ENCODE results near the gene DDX6.

DNA sequence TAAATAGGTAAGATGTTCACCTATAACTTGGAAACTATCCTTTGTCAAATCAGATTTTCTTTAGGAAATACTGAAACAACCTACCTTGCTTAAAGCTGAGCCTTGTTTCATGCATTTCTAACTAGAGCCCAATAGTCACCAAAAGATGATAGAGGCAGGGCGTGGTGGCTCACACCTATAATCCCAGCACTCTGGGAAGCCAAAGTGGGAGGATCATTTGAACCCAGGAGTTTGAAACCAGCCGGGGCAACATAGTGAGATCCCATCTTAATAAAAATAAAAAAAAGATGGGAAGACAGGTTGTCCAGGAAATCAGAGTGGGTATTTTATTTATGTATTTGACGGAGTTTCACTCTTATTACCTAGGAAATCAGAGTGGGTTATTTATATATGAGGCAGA is 38.3 kb downstream of the DDX6 start:
- no peak for TF ChIP-seq POLR2A (IDR thresholded peaks at IDR 0.05)
- TF ChIP-seq, protein P1, sequence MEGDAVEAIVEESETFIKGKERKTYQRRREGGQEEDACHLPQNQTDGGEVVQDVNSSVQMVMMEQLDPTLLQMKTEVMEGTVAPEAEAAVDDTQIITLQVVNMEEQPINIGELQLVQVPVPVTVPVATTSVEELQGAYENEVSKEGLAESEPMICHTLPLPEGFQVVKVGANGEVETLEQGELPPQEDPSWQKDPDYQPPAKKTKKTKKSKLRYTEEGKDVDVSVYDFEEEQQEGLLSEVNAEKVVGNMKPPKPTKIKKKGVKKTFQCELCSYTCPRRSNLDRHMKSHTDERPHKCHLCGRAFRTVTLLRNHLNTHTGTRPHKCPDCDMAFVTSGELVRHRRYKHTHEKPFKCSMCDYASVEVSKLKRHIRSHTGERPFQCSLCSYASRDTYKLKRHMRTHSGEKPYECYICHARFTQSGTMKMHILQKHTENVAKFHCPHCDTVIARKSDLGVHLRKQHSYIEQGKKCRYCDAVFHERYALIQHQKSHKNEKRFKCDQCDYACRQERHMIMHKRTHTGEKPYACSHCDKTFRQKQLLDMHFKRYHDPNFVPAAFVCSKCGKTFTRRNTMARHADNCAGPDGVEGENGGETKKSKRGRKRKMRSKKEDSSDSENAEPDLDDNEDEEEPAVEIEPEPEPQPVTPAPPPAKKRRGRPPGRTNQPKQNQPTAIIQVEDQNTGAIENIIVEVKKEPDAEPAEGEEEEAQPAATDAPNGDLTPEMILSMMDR (IDR thresholded peaks at IDR 0.05), result no peak

Data from uterus (tissue), 2 donors.